Raji (cell line): ENCODE results near the gene ANKS1B.

Experiments
- POLR2A ChIP-seq: IDR thresholded peaks from 2 replicates; pipeline ENCODE4 v1.6.1; 2011; ENCODE audit warnings: low read depth, low read length, control low read depth; ENCODE audit not compliant: insufficient read depth

Gene ANKS1B

GRCh38 chr12:98698603-98699463, 1285.9 kb downstream of the ANKS1B start:
- TF ChIP-seq POLR2A = no peak

- TF ChIP-seq POLR2A = no peak
These were observed 1287.5 kb downstream of the ANKS1B start for GRCh38 chr12:98697209-98697608.

GRCh38 chr12:98696036-98696646, 1288.6 kb downstream of the ANKS1B start:
- no peak for TF ChIP-seq POLR2A

- TF ChIP-seq POLR2A = no peak
These were observed 1293.4 kb downstream of the ANKS1B start for GRCh38 chr12:98691351-98691750.

GRCh38 chr12:98686603-98687002, 1298.1 kb downstream of the ANKS1B start:
- no peak for TF ChIP-seq POLR2A
